Superior temporal gyrus (tissue), 1 donor: Measurements from ENCODE around the gene PTPN2.
"Not testable (repeated sequence)": the region's sequence is repeated elsewhere in the genome, so short reads cannot be mapped to it uniquely, and the experiment has no call there.

Experiments
- DNase-seq: peaks from one replicate; pipeline ENCODE4 v3.0.0-alpha.2; 2016; ENCODE audit errors: extremely low spot score

The PTPN2 gene

GRCh38 chr18:12883684-12884405, at the start of gene PTPN2:
Gene PTPN2 (minus strand): TSS chr18:12884237. CDS start chr18:12884141, 96 bp downstream.
- peak; percentile 95 for DNase-seq

- peak; percentile 29 for DNase-seq
Measured at GRCh38 chr18:12933327-12933726, 49.3 kb upstream of the PTPN2 start.

GRCh38 chr18:12930908-12931307, 46.9 kb upstream of the PTPN2 start:
- no peak for DNase-seq

- no peak for DNase-seq
Measured at GRCh38 chr18:12930376-12930775, 46.3 kb upstream of the PTPN2 start.

- DNase-seq, result no peak
Measured at GRCh38 chr18:12929477-12930083, 45.5 kb upstream of the PTPN2 start.

- DNase-seq, result peak; percentile 25
Measured at GRCh38 chr18:12928641-12929040, 44.6 kb upstream of the PTPN2 start.

GRCh38 chr18:12928206-12928605, 44.2 kb upstream of the PTPN2 start:
- no peak for DNase-seq

GRCh38 chr18:12924616-12925015, 40.6 kb upstream of the PTPN2 start:
- DNase-seq, result no peak

- no peak for DNase-seq
Measured at GRCh38 chr18:12922266-12922665, 38.2 kb upstream of the PTPN2 start.

- DNase-seq, result no peak
Measured at GRCh38 chr18:12921178-12921577, 37.1 kb upstream of the PTPN2 start.

GRCh38 chr18:12911929-12912703, 28.1 kb upstream of the PTPN2 start:
- no peak for DNase-seq

GRCh38 chr18:12911025-12911928, 27.2 kb upstream of the PTPN2 start:
- DNase-seq, result no peak

- no peak for DNase-seq
Measured at GRCh38 chr18:12908706-12909105, 24.7 kb upstream of the PTPN2 start.

- no peak for DNase-seq
Measured at GRCh38 chr18:12907258-12907925, 23.4 kb upstream of the PTPN2 start.

GRCh38 chr18:12906773-12907172, 22.7 kb upstream of the PTPN2 start:
- DNase-seq, result no peak

GRCh38 chr18:12906119-12906518, 22.1 kb upstream of the PTPN2 start:
- DNase-seq, result no peak

- DNase-seq, result no peak
Measured at GRCh38 chr18:12904012-12904516, 20.0 kb upstream of the PTPN2 start.

- DNase-seq, result not testable (repeated sequence)
Measured at GRCh38 chr18:12901208-12901607, 17.2 kb upstream of the PTPN2 start.

GRCh38 chr18:12896784-12897333, 12.8 kb upstream of the PTPN2 start:
- DNase-seq, result not testable (repeated sequence)

GRCh38 chr18:12895626-12896025, 11.6 kb upstream of the PTPN2 start:
- DNase-seq, result no peak

- DNase-seq, result no peak
Measured at GRCh38 chr18:12895014-12895413, 11.0 kb upstream of the PTPN2 start.
